ENCODE measurements around the gene TCHP.
A peak's percentile ranks its signal among the peaks of the same experiment; 100 is the strongest.
"Not testable (repeated sequence)": the region's sequence is repeated elsewhere in the genome, so short reads cannot be mapped to it uniquely, and the experiment has no call there.

The TCHP gene

GRCh38 chr12:109899783-109900751 lies at the start of gene TCHP:
Gene TCHP, plus strand, starts transcription at chr12:109900274. Its CDS starts 2,753 bp downstream, at chr12:109903027.
- peak; percentile 65 to 82 for DNase-seq

GRCh38 chr12:109850518-109850917 lies 49.6 kb upstream of the TCHP start:
- DNase-seq = not testable (repeated sequence)

GRCh38 chr12:109855377-109855776 lies 44.7 kb upstream of the TCHP start:
- no peak for DNase-seq

- no peak for DNase-seq
Observed at GRCh38 chr12:109857715-109858114, 42.4 kb upstream of the TCHP start.

- DNase-seq = no peak
Observed at GRCh38 chr12:109858764-109859163, 41.3 kb upstream of the TCHP start.

GRCh38 chr12:109860977-109861376 lies 39.1 kb upstream of the TCHP start:
- DNase-seq = no peak

GRCh38 chr12:109861689-109862314 lies 38.3 kb upstream of the TCHP start:
- no peak for DNase-seq

- not testable (repeated sequence) for DNase-seq
Observed at GRCh38 chr12:109862491-109862890, 37.6 kb upstream of the TCHP start.

- no peak for DNase-seq
Observed at GRCh38 chr12:109863847-109864712, 36.0 kb upstream of the TCHP start.

- no peak for DNase-seq
Observed at GRCh38 chr12:109864916-109865315, 35.2 kb upstream of the TCHP start.

- no peak for DNase-seq
Observed at GRCh38 chr12:109868182-109869051, 31.7 kb upstream of the TCHP start.

GRCh38 chr12:109870648-109871047 lies 29.4 kb upstream of the TCHP start:
- DNase-seq = no peak

GRCh38 chr12:109871668-109872314 lies 28.3 kb upstream of the TCHP start:
- no peak for DNase-seq

GRCh38 chr12:109873653-109874052 lies 26.4 kb upstream of the TCHP start:
- no peak for DNase-seq

- no peak for DNase-seq
Observed at GRCh38 chr12:109875572-109876131, 24.4 kb upstream of the TCHP start.

- no peak for DNase-seq
Observed at GRCh38 chr12:109876406-109876805, 23.7 kb upstream of the TCHP start.

- no peak for DNase-seq
Observed at GRCh38 chr12:109877504-109878246, 22.4 kb upstream of the TCHP start.

- no peak for DNase-seq
Observed at GRCh38 chr12:109878247-109878625, 21.8 kb upstream of the TCHP start.

- DNase-seq = no peak
Observed at GRCh38 chr12:109878749-109879148, 21.3 kb upstream of the TCHP start.

- no peak for DNase-seq
Observed at GRCh38 chr12:109879351-109880042, 20.6 kb upstream of the TCHP start.

All from NCI-H2081 (cell line).